ENCODE measurements around the gene SPACA4. TPM values are rescaled to one million over a fixed set of nuclear protein-coding genes. Genes with fewer than 3 reads are reported as not detected.
A peak's percentile ranks its signal among the peaks of the same experiment; 100 is the strongest.

The SPACA4 gene
- total RNA-seq, 2 donors from 2014 or later, result not detected

DNA sequence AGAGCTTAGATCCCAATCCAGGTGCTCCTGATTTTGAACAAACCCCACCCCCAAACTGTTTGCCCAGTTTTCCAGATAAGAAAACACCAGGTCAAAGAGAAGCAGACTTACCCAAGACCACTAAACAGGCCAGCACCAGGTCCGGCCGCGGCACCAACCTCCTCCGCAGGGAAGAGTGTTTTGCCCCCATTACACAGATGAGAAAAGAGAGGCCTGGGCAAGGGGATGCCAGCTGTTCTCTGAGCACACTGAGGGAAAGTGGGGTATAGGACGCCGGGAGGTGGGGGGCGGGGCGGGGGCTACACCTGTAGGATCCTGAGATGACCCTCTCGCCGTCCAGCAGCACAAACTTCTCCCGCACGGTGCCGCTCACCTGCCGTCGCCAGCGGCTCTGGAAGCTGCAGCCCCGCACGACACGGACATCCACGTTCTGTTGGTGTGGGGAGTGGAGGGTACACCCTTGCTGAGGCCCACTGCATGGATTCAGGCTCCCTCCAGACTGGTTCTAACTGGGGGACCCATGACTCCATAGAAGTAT, 3.1 kb downstream of the SPACA4 start:
- no peaks in the 10 kb centered on the region for H3K27me3 Mint-ChIP-seq

DNA sequence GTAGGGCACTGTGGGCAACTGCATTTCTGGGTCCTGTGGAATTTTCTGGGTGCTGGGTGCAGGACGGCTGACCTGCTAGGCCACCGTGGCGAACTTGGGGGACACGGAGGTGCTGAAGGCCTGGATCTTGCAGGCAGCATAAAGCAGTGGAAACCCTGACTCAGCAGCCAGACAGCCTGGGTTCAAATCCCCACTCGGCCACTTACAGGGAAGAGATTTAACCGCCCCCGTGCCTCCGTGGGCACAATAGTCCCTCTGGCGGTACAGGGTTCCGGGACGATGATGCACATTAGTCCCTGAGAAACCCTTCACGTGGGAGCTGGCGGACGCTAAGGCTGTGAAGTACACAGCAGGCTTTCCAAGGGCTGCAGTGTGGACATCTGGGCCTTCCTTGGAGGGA, 5.3 kb downstream of the SPACA4 start:
- Mint-ChIP-seq H3K27ac (no peak overlapping the region), H3K4me1 (no peaks in the 10 kb centered on the region), H3K4me3 (no peak overlapping the region), H3K27me3 (no peaks in the 10 kb centered on the region), H3K9me3 (no peaks in the 10 kb centered on the region), H3K36me3 (ENCODE audit: low read depth) (peaks cover 30% of the 10 kb centered on the region)
- no peak for ATAC-seq (replicated peaks)

More for the DNA sequence above, 3.1 kb downstream of the SPACA4 start:
- no peak for ATAC-seq (replicated peaks)
- no peak overlapping the region for H3K4me3 Mint-ChIP-seq
- H3K9me3 Mint-ChIP-seq, result no peaks in the 10 kb centered on the region
- no peaks in the 10 kb centered on the region for H3K4me1 Mint-ChIP-seq
- peaks cover 9% of the 10 kb centered on the region for H3K36me3 Mint-ChIP-seq (ENCODE audit: low read depth)
- H3K27ac Mint-ChIP-seq, result no peak overlapping the region

DNA sequence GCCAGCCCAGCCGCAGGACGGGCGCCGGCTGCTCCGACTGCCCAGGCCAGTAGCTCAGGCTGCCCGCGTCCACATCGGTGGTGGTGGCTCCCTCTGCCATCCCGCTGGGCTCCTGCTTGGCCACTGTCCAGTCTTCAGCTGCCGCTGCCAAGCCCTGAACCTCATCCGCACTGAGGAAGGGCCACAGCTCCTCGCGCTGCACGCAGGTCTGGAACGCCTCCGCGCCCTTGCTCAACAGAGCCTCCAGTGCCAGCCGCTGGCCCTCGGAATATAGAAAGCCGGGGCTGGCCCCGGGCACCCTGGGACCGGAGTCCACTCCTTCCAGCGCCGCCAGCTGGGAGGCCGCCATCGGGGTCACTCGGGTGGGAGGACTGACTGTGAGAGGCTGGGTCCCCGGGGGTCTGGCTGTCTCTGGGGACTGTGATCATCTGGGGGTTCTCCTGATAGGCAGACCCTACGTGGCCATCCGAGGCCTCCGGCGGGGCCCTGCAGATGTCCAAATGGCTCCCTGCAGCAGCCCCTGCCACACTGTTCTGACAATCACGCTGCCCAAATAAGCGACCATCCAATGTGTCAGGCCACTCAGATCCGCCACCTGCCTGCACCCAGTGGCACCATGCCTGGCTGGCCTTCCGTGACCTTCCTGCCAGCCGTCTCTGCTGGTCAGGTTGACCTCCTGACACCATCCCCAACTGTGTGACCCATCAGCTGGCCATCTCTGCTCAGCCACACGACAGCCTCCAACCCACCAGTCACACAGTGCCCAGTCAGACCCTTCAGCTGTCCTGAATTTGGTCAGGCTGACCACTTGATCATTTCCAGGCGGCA, 6.7 kb downstream of the SPACA4 start:
- Mint-ChIP-seq H3K27ac (peak overlapping the region; percentile 85), H3K36me3 (ENCODE audit: low read depth) (peaks cover 43% of the 10 kb centered on the region), H3K4me1 (no peaks in the 10 kb centered on the region), H3K9me3 (no peaks in the 10 kb centered on the region), H3K27me3 (no peaks in the 10 kb centered on the region), H3K4me3 (no peak overlapping the region)
- ATAC-seq (replicated peaks), result no peak

DNA sequence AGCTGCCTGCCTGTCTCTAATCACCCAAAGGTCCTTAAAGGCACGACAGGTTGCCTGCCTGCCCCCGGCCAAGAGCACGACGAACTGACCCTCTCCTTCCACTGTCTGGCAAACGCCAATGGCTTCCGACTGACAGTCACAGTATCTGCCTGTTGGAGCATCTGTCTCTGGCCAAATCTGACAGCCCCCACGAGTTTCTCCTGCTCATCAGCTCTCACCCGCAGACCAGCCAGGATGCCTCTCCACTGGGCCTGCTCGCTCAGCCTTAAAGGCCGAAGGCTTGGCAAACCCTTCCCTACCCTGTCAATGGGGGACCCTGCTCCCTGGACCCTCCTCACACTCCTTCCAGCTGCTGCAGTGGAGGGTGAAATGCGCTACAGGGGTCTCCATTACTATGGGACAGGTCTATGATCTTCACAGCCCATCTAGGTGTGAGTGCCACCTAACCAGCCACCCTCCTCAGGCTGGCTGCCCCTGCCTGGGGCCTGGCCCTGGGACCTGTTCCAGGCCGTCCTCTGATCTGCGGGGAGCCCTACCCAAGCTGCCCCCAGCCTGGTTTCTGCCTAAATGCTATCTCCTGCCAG, 7.4 kb downstream of the SPACA4 start:
- Mint-ChIP-seq H3K27me3 (no peaks in the 10 kb centered on the region), H3K4me1 (no peaks in the 10 kb centered on the region), H3K9me3 (no peaks in the 10 kb centered on the region), H3K27ac (peak overlapping the region; percentile 85), H3K4me3 (no peak overlapping the region), H3K36me3 (ENCODE audit: low read depth) (peaks cover 50% of the 10 kb centered on the region)
- no peak for ATAC-seq (replicated peaks)

DNA sequence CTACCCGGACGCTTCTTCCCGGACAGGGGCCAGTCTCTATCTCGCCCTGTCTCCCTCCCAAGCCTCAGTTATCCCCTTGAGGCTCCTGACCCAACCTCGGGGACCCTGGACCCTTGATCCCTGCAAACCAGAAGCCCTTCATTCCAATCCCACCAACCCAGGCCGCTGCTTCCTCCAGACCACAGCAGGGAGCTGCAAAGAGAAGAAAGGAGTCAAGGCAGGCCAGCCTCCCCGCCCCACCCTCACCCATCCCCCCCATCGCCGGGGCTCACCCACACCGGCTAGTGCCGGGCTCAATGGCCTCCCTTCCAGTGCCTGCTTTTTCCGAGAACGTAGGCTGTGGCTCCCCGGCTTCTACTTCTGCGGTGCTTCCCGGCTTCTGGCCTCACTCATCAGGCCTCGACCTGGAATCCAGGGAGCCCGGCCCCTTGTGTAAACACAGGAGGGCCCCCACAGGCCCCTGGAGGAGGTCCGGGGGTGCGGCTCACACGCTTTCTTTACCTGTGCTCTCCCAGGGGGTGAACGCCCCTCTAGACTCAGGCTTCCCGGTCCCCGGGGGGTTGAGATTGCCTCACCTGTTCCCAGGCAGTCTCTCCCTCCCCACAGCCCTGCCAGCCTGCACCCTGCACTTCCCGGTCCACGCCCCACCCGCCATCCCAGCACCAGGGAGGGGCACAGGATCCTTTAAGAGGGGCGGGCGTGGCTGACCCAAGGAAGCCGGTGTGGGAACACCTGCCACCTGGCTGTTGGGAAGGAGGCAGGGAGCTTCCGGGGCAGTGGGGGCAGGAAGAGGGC, 8.1 kb downstream of the SPACA4 start, which contains the start of gene FAM83E:
Gene FAM83E, minus strand, starts transcription at position 641 of the 795 bp plus-strand sequence. CDS start 1,704 bp downstream, outside the sequence.
- Mint-ChIP-seq H3K4me1 (peaks cover 3% of the 10 kb centered on the region), H3K4me3 (peak within 1 kb of the TSS; percentile 99), H3K27ac (peak within 1 kb of the TSS; percentile 85), H3K27me3 (no peaks in the 10 kb centered on the region), H3K9me3 (no peaks in the 10 kb centered on the region), H3K36me3 (ENCODE audit: low read depth) (peaks cover 57% of the 10 kb centered on the region)
- no peak for ATAC-seq (replicated peaks)

DNA sequence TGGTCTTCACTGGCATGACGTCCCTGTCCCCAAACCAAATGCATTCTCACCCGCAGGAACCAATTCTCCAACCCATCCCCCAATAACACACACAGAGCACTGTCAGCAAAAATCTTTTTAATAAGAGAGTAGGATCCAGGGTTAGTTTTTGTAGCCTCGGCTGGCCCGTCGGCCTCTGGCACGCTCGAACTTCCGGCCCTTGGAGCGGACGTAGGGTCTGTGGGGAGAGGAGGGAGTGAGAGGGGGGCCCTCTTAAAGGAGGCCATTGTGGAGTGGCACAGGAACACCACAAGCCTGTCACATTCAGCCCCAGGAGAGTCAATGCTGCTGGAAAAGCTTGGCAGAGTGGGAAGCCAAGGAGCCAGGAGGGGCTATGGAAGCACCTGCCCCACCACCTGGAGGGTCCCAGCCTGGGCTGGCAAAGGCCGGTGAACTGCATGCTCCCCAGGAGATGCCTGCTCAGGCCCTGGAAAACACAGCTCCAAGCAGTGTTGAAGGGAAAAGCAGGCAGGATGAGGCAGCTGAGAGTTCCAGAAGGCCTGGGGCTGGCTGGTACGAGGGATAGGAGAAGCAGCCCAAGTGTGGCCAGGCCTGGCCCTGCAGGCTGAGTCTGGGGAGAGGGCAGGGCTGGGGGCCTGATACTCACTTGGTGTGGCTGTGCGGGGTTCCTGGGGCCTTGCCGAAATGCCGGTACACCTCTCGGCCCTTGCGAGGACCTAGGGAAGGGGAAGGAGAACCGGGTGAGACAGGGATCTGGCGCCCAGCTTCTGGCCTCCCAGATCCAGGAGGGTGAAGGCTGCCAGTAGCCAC, 8.9 kb downstream of the SPACA4 start:
- H3K4me1 Mint-ChIP-seq, result peaks cover 5% of the 10 kb centered on the region
- H3K9me3 Mint-ChIP-seq, result no peaks in the 10 kb centered on the region
- ATAC-seq (replicated peaks), result no peak
- peaks cover 65% of the 10 kb centered on the region for H3K36me3 Mint-ChIP-seq (ENCODE audit: low read depth)
- peak overlapping the region; percentile 41 for H3K27ac Mint-ChIP-seq
- no peaks in the 10 kb centered on the region for H3K27me3 Mint-ChIP-seq
- H3K4me3 Mint-ChIP-seq, result peak overlapping the region; percentile 99

DNA sequence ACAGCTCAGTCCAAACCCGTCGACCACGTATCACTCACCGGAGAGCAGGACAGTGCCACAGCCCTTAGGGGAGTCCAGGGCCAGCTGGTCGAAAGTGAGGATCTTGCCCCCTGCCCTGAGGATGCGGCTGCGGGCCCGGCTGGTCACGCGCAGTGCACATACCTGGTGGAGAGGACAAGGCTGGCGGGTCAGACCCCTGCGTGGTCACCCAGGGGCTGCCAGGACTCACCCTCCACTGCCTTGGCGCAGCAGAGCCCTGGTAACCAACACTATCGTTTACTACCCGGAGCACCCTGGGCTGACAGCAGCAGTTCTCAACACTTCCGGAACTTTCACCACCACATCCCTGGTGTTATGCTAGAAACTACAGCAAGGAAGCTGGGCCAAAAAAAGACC, 9.5 kb downstream of the SPACA4 start:
- peaks cover 67% of the 10 kb centered on the region for H3K36me3 Mint-ChIP-seq (ENCODE audit: low read depth)
- no peak for ATAC-seq (replicated peaks)
- H3K27me3 Mint-ChIP-seq, result no peaks in the 10 kb centered on the region
- H3K4me3 Mint-ChIP-seq, result peak overlapping the region; percentile 99
- no peaks in the 10 kb centered on the region for H3K9me3 Mint-ChIP-seq
- H3K4me1 Mint-ChIP-seq, result peaks cover 5% of the 10 kb centered on the region
- peak overlapping the region; percentile 100 for H3K27ac Mint-ChIP-seq

DNA sequence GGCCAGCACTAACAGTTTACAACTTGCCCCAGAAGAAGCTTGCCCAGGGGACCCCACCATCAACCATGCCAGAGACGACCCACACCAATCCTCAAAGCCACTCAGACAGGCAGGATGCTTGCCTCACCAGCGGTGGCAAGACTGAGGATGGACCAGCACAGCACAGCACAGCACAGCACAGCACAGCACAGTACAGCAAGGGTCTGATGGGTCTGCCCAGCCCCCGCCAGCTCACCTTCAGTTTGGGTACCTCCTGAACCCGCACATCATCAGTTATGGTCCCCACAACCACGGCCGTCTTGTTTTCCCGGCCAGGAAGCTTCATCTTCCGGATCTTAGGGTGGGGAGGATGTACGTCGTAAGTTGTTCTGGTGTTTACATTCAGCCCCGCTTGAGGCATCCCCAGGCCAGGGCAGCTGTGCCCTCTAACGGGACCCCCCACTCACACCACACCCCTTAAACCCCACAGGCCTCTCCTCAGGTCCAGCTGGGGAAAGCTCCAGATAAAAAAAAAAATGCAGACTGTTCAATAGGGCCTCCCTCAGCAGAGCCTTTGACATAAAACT, 10.0 kb downstream of the SPACA4 start:
- peaks cover 72% of the 10 kb centered on the region for H3K36me3 Mint-ChIP-seq (ENCODE audit: low read depth)
- H3K27ac Mint-ChIP-seq, result peak overlapping the region; percentile 100
- no peaks in the 10 kb centered on the region for H3K27me3 Mint-ChIP-seq
- H3K4me1 Mint-ChIP-seq, result peaks cover 5% of the 10 kb centered on the region
- H3K4me3 Mint-ChIP-seq, result peak overlapping the region; percentile 99
- H3K9me3 Mint-ChIP-seq, result no peaks in the 10 kb centered on the region
- ATAC-seq (replicated peaks), result no peak

DNA sequence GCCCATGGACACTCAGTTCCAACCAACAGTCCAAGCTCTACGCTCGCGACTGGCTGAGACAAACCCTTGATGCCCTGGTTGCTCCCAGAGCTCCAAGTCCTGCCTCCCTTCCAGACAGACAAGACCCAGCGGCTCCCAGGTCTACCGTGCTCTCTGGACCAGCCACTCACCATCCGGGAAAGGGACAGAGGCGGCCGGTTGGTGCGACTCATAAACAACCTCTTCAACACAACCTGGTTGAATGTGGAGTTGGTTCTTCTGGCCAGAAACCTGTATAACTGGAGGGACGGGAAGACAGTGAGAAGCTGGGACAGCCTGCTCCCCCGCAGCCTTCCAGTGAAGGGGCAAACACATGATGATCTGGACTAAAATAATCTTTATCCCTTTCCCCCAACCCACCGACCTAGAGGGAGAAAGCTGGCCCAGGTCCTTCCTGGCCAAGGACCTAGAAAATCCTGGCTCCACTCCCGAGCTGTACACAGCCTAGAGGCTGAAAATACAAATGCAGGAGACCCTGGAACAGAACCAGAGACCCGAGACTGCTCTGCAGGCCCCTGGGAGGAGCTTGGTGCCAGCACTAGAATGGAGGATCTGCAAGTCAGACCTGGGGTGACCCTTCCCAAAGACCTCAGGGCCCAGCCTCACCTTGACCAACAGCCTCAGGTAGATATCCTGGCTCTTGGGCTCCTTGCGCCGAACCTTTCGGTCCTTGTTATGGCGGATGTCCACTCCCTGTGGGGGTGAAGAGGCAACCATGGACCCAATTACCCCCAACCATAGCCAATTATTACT, 10.8 kb downstream of the SPACA4 start:
- Mint-ChIP-seq H3K4me1 (peaks cover 5% of the 10 kb centered on the region), H3K36me3 (ENCODE audit: low read depth) (peaks cover 80% of the 10 kb centered on the region), H3K4me3 (peak overlapping the region; percentile 99), H3K27me3 (no peaks in the 10 kb centered on the region), H3K9me3 (no peaks in the 10 kb centered on the region), H3K27ac (peak overlapping the region; percentile 100)
- ATAC-seq (replicated peaks), result no peak

DNA sequence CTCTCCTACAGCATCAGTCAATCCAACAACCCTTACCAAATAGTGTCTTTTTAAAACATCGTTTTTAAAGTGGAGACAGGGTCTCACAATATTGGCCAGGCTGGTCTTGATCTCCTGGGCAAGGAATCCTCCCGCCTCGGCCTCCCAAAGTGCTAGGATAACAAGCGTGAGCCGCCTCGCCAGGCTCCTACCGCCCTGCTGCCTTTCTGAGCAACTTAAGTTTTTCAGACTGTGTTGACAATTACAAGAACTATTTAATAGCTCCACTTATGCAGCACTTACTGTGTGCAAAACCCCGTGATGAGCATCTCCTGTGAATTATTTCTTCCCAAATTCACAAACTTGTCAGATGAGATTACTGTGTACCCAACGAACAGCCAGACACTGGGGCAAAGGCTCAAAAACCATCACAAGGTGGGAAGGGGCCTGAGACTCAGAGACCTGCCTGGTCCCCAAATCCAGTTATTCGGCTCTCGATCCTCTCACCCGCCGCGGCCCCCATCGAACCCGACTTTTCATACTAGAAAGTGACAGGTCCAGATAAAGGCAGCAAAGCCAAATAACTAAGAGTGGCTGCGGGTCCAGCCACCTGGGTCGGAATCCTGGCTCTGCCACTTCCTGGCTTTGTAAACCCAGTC, 11.9 kb downstream of the SPACA4 start:
- H3K27ac Mint-ChIP-seq, result peak overlapping the region; percentile 100
- no peaks in the 10 kb centered on the region for H3K9me3 Mint-ChIP-seq
- peaks cover 8% of the 10 kb centered on the region for H3K4me1 Mint-ChIP-seq
- H3K36me3 Mint-ChIP-seq (ENCODE audit: low read depth), result peaks cover 88% of the 10 kb centered on the region
- no peaks in the 10 kb centered on the region for H3K27me3 Mint-ChIP-seq
- ATAC-seq (replicated peaks), result no peak
- peak overlapping the region; percentile 99 for H3K4me3 Mint-ChIP-seq

DNA sequence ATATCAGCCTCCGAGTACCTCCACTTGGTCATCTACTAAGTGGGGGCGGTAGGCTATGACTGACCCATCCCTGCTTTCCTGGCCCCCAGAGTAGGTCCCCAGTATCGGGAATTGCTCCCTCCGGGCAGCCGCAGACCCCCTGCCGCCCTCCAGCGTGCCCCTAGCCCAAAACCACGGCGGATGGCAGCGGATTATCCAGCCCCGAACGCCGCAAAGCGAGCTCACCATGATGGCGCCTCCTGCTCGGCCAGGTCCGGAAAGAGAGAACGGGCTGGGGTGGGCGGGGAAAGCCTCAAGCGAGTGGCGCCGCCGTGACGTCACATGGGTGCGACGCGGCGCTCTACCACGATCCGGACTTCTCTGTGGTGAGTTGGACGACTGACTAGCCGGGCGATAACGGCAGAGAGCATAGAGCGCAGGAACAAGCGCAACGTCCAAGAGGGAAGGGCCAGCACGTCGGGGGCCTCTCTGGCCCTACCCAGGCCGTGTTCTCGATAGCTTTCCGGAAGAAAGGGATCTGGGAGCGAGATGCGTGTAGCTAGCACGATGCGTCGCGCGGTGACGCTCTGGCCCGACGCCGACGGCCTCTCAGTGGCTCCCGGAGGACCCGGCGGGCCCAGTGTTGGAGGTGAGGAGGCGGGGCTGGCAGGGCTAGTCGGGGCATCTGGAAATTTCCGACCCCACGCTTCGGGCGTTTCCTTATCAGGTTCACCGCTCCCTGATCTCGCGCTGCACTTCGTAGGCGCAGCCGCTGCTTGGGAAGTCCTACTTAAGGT, 12.6 kb downstream of the SPACA4 start, which contains the start of the genes RPL18 and SPHK2:
Gene RPL18, minus strand, starts transcription at position 263 of the 776 bp plus-strand sequence. Its CDS starts 35 bp downstream, at position 228.
Gene SPHK2, plus strand, starts transcription at position 591 of the 776 bp plus-strand sequence. CDS start 1,009 bp downstream, outside the sequence.
- Mint-ChIP-seq H3K9me3 (no peaks in the 10 kb centered on the region), H3K4me1 (peaks cover 16% of the 10 kb centered on the region), H3K36me3 (ENCODE audit: low read depth) (peaks cover 91% of the 10 kb centered on the region), H3K4me3 (peak within 1 kb of the TSS; percentile 99), H3K27ac (peak within 1 kb of the TSS; percentile 100), H3K27me3 (no peaks in the 10 kb centered on the region)
- peak; percentile 77 for ATAC-seq (replicated peaks)

Measured in activated T-helper 17 cell treated with anti-CD3 and anti-CD28 coated beads, Interleukin-2, amount 50 U/mL, for 72 hours (primary cell).